Stimulated activated CD4-positive, alpha-beta T cell treated with anti-CD3 and anti-CD28 coated beads, Interleukin-4, amount 100 ng/mL, for 24 hours (primary cell): ENCODE measurements around the gene JAKMIP2.

Experiments used
- DNase-seq: peaks from one replicate; pipeline ENCODE4 v3.0.0-alpha.2; 2020

JAKMIP2 gene

DNA sequence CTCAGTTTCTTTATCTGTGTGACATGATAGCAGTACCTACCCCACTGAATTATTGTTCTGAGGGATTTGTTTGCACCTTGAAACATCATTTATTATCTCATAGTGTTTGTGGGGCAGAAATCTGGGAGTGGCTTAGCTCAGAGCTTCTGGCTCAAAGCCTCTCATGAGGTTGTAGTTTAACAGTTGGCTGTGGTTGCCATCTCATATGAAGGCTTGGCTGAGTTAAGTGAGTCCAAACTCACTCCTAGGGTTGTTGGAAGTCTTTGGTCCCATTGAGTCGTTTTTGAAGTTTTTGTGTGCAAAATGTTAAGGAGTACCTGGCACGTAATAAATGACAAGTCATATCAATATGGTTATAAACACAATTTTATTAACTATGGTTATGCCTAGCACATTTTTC is 3.6 kb upstream of the JAKMIP2 start:
- DNase-seq: no peak

DNA sequence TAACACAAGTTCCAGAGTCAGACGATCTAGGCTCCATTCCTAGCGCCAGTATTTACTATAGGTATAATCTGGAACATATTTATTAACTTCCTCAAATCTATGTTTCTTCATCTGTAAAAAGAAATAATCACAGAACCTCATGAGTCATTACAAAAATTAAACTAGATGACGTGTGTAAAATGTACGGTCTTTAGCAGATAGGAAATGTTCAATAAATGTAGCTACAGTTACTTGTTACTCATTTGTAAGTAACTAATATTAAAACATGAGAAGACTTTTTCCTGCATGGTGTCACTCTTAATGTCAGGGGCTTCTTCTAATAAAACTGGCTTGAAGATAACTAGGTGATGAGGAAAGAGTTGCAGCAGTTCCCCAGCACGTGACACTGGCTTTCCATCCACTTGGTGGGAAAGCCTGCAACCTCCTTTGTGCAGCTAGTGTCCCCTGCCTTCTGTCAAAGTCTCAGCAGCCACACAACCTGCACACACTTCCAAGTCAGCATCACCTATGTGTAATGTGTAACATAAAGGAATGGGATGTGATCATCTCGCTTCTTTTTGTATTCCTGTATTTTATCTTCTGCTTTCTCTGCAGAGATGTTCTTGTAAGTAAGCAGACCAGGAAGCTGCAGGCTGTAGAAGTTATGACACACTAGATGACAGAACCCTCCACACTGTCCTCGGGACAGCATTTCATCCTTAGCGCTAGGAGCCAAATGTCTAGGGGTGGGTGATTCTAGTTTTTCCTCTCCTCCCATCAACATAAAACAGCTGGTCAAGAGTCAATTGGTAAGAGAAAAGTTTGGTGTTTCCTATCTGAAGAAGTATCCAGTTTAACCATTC is 1.8 kb upstream of the JAKMIP2 start:
- no peak for DNase-seq

DNA sequence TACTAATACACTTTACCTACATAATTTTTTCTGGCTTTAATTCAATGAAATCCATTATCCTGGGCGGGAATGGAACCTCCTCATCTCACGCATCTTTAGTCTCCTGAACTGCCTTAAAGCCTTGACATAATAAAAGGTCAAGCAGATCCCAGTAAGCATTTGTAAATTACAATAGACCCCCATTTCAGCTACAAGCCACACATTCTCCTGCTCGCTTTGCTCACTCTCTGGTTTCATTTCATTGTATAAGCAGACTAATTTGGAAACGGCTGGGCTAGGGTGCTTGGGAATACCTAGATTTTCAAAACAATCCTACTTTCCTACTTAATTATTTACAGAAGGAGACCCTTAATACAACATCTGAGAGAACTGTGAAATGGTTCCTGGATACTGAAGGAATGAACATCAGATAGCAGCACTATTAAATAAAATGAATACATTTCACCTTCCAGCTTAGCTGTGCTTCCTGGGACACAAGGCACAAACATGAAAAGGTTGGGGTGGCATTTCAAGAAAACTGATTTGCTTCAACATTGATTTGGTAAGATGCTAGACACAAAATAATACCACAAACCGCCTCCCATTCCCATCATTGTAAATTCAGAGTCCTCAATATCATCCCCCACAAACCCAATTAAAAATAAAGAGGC is 1.5 kb downstream of the JAKMIP2 start:
- no peak for DNase-seq

DNA sequence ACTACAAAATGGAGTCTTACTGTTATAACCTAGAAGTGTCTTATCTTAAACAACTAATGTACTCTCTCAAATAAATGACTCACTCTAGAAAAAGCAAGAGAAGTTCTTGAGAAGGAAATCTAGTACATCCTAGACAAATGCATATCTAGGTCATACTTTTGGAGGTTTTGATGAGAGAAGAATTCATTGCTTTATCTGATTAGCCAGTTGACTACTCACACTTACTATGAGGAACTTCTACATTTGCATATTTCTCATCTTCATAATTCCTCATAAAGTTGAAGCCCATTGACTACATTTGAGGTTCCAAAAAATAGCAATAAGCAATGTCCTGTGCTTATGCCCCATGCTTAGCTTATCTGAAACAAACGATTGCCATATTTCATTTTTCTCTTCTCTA is 2.8 kb downstream of the JAKMIP2 start:
- no peak for DNase-seq

DNA sequence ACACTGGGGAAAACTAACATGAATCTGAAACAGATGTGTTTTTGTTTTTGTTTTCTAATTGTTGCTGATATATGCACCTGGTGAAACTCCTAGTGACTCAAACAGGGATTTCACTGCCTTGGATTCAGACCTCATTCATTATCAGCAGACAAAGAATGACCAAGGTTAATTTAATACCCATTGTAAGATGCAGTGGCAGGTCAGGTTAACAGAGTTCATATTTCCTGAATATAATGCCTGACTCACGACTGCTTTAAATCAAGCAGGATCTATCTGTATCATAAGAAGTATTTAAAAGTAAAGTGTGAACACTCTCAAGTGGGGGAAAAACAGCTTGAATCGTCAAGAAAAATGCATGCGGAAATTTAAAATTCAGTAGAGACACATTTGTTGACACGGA is 5.5 kb downstream of the JAKMIP2 start:
- DNase-seq: no peak

DNA sequence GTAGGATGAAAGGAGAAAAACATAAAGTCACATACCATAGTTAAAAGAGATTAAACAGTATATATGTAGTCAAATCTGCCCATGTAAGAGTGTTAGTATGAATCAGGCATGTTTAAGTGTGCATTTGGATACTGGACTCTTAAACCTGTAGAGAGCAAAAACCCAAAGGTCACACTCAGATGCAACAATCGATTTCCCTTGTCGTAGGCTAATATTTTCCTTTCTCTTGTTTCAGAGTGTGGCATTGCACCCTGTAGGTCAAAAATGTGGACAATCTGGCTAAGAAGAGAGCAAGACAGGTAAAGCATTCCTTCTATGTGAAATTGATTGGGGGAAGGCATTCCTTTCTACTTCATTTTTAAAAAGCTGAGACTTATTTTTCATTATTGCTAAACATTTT is 8.9 kb downstream of the JAKMIP2 start:
- DNase-seq: no peak

DNA sequence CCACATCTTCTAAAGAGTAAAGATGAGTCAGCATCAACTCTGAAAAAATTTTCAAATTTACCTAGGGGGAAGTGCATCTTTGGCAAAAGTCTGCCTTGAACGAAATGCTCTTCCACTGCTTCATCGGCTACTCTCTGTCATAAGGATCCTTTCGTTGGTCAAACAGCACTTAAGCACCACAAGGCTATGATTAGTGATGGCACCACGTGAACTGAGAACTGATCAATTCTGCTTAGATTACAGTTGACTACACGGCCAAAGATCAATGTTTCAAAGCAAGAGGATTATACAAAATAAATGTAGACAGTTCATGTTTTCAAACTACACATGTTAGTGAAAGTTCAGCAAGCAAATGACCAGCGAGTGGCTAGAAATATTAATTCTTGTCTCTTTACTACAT is 9.4 kb downstream of the JAKMIP2 start:
- DNase-seq: no peak

DNA sequence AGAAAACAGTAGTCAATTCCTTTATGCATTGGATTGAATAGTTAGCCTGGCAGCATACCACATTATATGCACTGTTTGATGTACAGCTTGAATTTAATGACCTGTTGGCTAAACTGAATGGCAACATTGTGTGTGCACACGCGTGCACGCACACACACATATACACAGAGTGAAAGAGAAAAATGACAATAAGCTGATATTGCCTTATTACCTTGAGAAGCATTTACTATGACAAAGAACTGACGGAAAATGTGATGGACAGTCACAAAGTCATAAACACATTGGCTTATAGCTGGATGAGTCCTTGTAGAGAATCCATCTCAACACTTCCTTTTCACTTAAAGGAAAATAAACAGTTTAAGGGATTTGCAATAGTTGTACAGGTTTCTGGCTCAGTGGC is 15.5 kb downstream of the JAKMIP2 start:
- DNase-seq: no peak

DNA sequence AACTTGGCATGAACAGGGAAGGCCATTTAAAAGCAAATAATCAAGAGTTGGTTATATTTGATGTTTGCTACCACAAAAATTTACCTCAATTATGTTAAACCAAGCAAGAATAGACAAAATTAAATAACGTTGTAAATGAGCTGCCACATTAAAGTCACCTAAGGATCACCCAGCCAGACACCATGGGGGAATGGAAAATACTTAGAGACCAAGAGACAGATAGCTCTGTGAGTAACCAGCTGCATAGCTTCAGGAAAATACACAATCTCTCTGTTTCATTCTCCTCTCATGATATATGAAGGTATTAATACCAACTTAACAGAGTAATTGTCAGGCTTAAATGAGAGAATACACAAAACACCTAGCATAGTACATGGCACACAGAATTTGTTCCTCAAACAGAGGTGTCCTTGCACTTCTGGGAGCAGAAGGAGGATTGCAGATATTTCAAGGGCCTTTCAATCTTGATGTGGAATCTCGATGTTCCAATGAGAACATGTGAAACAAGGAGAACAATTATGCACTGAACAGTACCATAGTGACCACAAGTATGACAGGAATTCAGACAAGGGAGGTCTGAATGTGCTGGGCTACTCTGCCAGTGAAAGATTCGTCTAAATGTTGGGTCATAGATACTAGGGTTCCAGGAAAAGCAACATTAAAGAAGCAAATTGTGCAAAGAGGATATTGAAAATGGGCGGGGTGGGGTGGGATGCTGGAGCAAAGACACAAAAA is 18.6 kb downstream of the JAKMIP2 start:
- no peak for DNase-seq

DNA sequence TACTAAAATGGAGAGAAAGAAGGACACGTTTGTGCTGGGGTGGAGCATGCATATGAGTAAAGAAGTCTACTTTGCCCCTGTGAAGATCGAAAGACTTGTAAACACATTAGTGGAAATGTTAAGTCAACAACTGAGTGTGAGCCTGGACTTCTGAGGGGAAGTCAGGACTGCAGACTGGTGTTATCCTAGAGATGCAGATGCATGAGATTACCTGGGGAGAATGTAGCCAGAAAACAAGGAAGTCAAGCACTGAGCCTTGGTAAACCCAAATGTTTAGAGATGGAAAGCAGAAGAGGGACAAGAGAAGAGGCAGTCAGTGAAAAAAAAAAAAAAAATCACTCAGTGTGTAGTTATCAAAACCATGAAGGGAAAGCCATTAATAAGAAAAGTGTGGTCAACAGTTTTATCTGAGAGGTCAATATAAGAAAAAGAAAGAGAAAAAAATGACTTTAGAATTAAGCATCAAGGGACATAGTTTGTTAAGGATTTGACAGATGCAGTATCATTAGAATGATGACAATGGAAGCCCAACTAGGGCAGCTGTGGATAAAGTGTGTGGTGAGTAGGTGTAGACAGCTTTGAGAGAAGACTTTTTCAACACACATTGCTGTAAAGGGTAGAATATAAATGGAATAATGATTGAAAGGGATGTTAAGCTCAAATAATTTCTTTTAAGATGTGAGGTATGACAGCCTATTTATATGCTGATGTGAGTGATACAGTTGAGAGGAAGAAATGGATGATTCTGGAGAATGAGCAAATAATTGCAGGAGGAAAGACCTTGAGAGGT is 22.2 kb downstream of the JAKMIP2 start:
- no peak for DNase-seq

DNA sequence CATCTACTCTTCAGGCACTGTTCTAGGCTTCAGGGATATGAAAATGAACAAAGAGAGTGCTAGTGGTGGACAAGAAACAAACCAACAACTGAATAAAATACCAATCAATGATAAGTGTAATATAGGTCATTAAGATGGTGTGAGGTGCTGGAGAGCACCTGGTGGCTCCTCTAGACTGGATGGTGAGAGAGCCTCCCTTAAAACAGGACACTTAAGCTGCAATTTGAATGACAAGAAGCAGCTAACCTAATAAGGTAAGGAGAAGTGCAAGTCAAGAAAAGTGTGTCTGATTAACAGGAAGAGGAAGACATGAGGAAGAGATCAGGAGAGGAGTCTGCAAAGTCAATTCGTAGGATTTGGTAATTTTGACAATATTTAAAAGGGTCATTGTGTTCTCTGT is 23.1 kb downstream of the JAKMIP2 start:
- no peak for DNase-seq

DNA sequence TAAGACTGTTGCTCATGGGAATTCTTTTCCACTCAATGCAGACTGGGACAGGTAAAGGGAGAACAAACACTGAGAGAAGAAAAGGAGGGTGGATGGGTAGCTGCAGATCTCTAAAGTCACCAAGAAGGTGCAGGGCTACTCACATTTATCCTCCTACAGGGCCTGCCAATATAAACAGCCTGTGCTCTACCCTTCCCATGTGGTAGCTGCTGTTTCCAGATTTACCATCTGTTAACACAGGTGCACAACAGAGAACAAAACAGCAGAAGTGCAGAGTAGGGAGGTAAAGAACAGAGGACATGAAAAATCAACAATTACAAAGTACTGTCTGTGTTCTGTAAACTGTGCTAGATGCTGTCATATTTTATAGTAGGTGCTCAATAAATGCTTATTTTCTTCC is 26.0 kb downstream of the JAKMIP2 start:
- no peak for DNase-seq

DNA sequence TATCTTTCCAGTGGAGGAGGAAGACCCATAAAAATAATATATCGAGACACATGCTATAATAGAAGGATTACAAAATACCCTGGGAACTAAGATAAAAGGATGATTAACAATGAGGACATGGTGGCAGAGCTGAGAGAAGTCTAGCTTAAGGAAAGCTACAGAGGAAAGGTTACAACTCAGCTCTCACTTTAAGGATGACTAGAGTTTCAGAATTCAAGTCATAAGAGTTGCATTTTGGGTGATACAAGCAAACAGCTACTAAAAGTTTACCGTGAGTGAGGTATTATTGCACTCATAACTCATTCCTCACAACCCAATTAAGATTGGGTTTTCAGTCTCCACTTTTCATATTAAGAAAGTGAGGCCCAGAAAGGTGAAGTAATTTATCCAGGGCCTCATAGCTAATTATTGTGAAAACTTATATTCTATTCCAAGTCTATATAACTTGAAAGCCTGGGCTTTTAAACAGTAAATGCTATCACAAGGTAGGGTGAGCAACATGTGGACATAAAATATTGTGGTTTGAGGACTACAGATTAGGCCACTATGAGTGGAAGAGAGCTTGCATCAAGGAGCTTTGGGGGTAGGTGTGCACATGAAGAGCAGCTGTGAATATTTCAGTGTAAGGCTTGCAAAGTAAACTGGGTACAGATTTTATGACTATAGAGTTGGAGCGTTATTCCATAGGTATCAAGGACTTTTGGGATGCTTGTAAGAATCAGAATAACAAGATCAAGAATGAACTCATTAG is 28.0 kb downstream of the JAKMIP2 start:
- no peak for DNase-seq

DNA sequence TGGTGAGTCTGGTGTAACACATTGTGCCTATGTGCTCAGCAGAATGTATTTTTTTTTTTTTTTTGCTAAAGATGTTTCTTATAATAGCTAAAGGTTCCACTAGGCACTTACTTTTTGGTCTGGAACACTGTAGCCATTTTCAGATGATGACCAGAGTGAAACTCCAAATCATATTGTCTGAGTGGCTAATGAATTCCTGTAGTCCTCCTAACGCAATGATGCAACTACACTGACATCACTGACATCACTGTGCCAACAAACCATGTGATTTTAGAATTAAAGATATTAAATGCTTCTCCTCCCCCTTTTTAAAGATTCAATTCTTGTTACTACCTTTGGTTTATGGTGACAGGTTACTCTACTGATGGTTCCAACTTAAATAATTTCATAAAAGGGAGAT is 28.8 kb downstream of the JAKMIP2 start:
- DNase-seq: no peak

DNA sequence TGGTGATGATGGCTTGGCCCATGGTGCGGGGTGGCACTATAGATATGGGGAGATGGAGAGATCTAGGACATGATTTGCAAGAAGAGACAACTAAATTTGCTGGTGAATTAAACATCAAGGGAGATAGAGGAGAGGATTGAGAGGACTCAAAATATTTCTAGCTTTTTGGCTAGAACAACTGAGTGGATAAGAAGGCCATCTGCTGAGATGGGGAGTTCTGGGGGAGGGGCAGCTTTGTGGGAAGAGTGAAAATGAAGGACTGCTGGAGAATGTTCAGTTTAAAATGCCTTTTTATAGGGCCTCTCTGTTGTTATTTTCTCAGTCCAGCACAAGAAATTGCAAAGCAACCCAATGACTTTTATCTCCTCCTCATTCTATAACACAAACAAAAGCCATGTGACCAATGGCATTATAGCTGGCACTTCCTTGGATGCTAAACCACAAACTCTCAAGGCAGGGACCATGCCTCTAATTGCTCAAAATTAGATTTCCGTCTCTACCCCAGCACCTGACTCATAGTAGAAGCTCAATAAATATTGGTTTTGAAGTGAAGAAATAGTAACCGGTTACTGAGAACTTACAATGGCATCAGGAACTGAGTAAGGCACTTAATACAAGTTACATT is 29.8 kb downstream of the JAKMIP2 start:
- DNase-seq: no peak

DNA sequence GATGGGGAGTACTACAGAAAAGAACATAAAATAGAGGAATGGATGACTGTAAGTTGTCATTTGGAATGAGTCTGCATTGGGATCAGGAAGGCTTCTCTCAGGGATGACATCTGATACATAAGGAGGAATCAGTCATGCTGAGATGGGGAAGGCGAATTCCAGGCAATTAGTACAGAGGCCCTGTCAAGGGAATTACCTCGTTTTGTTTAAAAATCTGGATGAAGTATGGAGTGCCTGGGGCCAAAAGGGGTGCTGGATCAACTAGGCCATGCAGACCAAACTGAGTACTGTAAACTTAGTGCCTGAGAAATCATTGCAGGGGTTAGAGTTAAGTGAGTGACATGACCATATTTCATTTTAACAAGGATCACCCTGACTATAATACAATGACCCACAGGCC is 30.5 kb downstream of the JAKMIP2 start:
- no peak for DNase-seq

DNA sequence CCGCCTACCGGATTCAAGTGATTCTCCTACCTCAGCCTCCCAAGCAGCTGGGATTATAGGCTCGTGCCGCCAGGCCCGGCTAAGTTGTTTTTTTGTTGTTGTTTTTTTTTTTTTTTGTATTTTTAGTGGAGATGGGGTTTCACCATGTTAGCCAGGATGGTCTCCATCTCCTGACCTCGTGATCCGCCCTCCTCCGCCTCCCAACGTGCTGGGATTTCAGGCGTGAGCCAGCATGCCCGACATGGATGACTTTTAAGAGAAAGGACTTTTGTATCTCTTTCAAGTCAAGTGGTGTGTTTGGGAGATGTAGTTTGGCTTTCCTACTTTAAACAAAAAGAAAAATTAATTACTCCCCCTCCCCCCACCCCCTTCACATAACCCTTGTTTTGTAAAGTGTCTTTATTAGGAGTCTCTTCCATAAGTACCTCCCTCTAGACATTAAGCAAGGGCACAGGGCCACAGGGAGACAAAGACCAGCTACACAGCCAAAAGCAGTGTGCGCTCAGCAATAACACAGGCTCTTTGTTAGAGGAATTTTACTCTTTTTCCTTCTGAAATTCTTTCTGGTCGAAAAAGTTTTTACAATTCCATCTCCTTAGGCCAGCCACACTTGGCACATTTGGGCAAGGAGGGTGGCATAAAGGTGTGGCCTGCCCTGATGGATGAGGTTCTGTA is 31.2 kb downstream of the JAKMIP2 start:
- DNase-seq: no peak

DNA sequence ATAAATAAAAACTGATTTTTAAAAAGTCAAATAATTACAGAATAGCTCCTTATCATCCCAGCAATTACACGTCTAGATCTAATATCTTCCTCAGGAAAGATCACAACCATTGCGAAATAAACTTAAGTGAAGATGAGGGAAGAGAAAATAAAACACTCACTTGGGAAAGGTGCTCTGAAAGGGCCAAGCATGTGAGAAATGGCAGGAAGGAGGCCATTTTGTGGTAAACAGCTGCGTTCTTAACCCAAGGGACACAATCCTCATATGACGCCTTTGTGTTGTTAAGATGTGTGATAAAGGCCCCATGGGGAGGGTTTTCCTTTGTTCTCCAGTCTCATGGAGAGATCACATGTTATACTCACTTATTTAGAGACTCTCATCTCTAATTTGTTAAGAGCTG is 32.5 kb downstream of the JAKMIP2 start:
- no peak for DNase-seq

DNA sequence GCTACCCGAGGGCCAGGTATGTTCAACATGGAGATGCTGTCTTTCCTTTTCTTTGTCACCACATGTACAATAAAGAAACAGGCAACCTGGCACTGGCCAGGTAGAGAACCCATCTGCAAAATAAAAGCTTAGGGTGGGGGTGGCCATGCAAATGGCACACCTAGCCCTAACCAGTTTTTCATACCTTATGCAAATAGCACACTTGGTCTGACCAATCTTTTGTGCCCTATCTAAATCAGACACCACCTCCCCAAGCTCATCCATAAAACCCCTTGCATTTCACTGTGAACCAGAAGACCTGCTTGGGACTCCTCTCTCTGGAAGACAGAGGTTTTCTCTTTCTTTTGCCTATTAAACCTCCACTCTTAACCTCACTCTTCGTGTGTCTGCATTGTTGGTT is 33.9 kb downstream of the JAKMIP2 start:
- DNase-seq: no peak

DNA sequence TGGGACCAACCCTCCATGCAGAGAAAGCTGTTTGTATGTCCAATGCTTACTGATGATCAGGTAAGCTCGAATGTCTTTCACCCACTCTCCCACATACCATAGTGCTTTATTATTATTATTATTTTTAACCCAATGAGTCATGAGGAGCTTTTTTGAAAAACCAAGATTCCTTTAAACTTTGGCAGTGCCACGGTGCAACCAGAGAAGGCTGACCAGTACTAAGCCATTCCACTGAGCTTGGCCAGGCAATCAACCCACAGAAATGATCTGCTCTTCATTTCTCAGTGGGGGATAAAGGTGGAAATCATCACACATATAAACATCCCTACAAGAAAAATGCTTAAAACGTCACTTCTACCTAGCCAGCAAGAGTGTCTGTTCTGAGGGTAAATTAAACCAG is 35.5 kb downstream of the JAKMIP2 start:
- DNase-seq: no peak

DNA sequence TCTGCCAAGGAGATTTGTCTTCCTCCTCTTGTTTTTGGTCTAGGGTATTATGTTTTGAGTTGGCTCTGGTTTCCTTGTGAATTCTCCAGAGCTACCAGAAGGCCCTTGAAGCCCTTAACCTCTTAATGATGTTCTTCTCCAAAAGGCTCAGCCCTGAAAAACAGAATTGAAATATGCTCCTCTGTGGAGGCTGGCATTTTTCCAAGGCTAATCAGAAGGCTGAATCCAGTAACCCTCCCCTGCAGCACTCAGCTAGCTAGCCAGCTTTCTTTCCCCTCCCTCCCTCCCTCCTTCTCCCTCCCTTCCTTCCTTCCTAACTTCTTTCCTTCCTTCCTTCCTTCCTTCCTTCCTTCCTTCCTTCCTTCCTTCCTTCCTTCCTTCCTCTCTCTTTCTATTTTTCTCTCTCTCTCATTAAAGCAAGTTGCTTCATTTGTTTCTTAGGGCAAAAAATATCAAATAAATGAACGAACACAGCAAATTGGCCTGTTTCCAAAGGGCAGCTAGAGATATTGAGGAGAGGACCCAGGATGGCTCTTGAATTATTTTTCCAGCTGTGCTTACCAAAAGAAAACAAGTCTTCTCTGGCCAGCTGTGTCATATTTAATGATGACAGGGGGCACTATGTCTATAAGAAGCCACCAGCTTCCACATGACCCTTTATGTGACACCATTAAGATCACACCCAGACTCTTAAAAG is 38.7 kb downstream of the JAKMIP2 start:
- no peak for DNase-seq
